Measurements from ENCODE around the gene CYP19A1. TPM values are rescaled to one million over a fixed set of nuclear protein-coding genes. Genes with fewer than 3 reads are reported as not detected.

Gene CYP19A1
- total RNA-seq, 1 experiment from 2014 or later, result not detected

DNA sequence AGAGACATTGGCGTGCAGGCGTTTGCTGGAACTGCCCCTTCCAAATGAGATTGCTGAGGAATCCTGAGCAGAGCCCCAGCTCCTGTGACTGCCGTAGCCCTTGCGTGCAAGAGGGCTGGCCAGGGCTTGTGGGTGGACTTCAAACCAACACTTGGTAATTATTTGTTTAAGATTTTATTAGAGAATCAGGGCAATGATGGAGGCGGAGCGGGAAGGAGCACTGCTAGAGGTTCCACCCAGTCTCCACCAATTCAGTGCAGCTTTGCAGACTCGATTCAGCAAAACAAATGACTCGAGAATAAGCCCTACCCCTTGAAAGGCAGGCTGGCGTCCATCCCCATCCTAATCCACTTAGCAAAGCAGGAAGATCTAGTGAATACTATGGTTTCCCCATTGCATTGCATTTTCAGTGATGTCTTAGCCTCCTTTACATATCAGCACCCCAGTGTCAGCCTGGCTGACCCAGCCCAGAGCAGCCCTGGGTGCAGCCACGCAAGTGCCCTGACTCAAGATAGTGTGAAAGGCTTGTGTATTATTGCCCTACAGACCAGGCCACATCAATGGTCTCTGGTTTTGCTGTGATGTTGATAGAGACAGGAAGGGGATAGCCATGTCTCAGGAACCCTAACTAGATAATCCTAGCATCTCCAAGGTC, 29.1 kb upstream of the CYP19A1 start:
- BruUV-seq (replicated peaks), result no TSS peak
- Histone ChIP-seq H4K20me1 (ENCODE audit: insufficient read depth) (no peaks in the 10 kb centered on the region), H3K4me1 (ENCODE audit: control insufficient read depth in 1 of 2, insufficient read depth in 2 of 2, low read length in 2 of 2) (no peaks in the 10 kb centered on the region), H3K9me2 (ENCODE audit: insufficient read depth) (no peaks in the 10 kb centered on the region), H3K27me3 (ENCODE audit: insufficient read depth, low read length) (no peaks in the 10 kb centered on the region), H3K79me2 (ENCODE audit: insufficient read depth, low read length) (no peaks in the 10 kb centered on the region), H3K27ac (ENCODE audit: low read depth, low read length) (no peak overlapping the region), H3K9me3 (ENCODE audit: control insufficient read depth in 1 of 2, insufficient read depth in 1 of 2, low read depth in 1 of 2, low read length in 2 of 2) (no peaks in the 10 kb centered on the region), H3K4me3 (replicated peaks in 1 of 2; ENCODE audit: low read depth in 1 of 2, low read length in 2 of 2) (no peak overlapping the region), H2AFZ (ENCODE audit: low read depth, low read length, poor library complexity, severe bottlenecking) (no peak overlapping the region), H3K9ac (ENCODE audit: low read length) (no peak overlapping the region), H3K4me2 (ENCODE audit: low read length) (no peak overlapping the region), H3K36me3 (ENCODE audit: control insufficient read depth in 1 of 2, insufficient read depth in 2 of 2, low read length in 2 of 2) (no peaks in the 10 kb centered on the region)
- ATAC-seq (no peak), DNase-seq (ENCODE audit: low read depth, low spot score) (no peak)
- ChIA-PET RAD21 (ENCODE audit: low non-redundant PET in 1 of 2, low total read pairs in 2 of 2, uncharacterized antibody in 2 of 2, unreplicated experiment in 2 of 2) (no interaction called here), CTCF (no interaction called here), POLR2A (no interaction called here)
- TF ChIP-seq POLR2AphosphoS5 (IDR thresholded peaks at IDR 0.05; ENCODE audit: low read depth, low read length), result no peak
- intact Hi-C loops (cut with micrococcal nuclease), result no loop called here

DNA sequence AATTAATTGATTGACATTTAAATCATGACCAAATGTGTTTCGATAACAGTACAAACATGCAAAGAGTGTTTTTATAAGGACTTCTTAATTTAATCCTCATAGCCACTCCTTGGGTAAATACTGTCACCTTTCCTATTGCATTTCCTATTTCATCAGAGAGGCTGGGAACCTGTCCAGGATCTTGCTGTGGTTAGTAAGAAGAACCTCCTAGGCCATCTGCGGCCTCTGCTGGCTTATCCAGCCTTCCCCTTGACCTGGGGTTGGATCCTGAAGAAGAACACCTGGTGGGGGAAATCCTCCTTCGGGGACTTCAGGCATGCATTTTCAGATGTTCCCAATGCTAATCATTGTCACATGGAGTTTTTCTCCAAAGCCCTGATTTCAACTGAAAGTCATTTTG, 28.5 kb upstream of the CYP19A1 start:
- H3K36me3 ChIP-seq (ENCODE audit: control insufficient read depth in 1 of 2, insufficient read depth in 2 of 2, low read length in 2 of 2), result no peaks in the 10 kb centered on the region
- no peak overlapping the region for H3K9ac ChIP-seq (ENCODE audit: low read length)
- no peak for DNase-seq (ENCODE audit: low read depth, low spot score)
- ChIA-PET POLR2A (no interaction called here), RAD21 (ENCODE audit: low non-redundant PET in 1 of 2, low total read pairs in 2 of 2, uncharacterized antibody in 2 of 2, unreplicated experiment in 2 of 2) (no interaction called here), CTCF (no interaction called here)
- BruUV-seq (replicated peaks), result no TSS peak
- H3K9me3 ChIP-seq (ENCODE audit: control insufficient read depth in 1 of 2, insufficient read depth in 1 of 2, low read depth in 1 of 2, low read length in 2 of 2), result no peaks in the 10 kb centered on the region
- no peak for ATAC-seq
- intact Hi-C loops (cut with micrococcal nuclease), result no loop called here
- H3K4me1 ChIP-seq (ENCODE audit: control insufficient read depth in 1 of 2, insufficient read depth in 2 of 2, low read length in 2 of 2), result no peaks in the 10 kb centered on the region
- no peak overlapping the region for H2AFZ ChIP-seq (ENCODE audit: low read depth, low read length, poor library complexity, severe bottlenecking)
- no peaks in the 10 kb centered on the region for H4K20me1 ChIP-seq (ENCODE audit: insufficient read depth)
- no peaks in the 10 kb centered on the region for H3K9me2 ChIP-seq (ENCODE audit: insufficient read depth)
- H3K4me3 ChIP-seq (replicated peaks in 1 of 2; ENCODE audit: low read depth in 1 of 2, low read length in 2 of 2), result no peak overlapping the region
- H3K79me2 ChIP-seq (ENCODE audit: insufficient read depth, low read length), result no peaks in the 10 kb centered on the region
- H3K27me3 ChIP-seq (ENCODE audit: insufficient read depth, low read length), result no peaks in the 10 kb centered on the region
- no peak overlapping the region for H3K4me2 ChIP-seq (ENCODE audit: low read length)
- no peak overlapping the region for H3K27ac ChIP-seq (ENCODE audit: low read depth, low read length)
- no peak for TF ChIP-seq RAD21 (IDR thresholded peaks at IDR 0.05; ENCODE audit: low read depth)
- TF ChIP-seq, protein P1, sequence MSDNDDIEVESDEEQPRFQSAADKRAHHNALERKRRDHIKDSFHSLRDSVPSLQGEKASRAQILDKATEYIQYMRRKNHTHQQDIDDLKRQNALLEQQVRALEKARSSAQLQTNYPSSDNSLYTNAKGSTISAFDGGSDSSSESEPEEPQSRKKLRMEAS (IDR thresholded peaks at IDR 0.05), result no peak
- TF ChIP-seq EZH2phosphoT487 (IDR thresholded peaks at IDR 0.05; ENCODE audit: borderline replicate concordance), result no peak
- TF ChIP-seq EGR1 (IDR thresholded peaks at IDR 0.05; ENCODE audit: low read depth), result no peak
- TF ChIP-seq ELF1 (IDR thresholded peaks at IDR 0.05; ENCODE audit: borderline replicate concordance, low read depth), result no peak
- TF ChIP-seq, protein P2, sequence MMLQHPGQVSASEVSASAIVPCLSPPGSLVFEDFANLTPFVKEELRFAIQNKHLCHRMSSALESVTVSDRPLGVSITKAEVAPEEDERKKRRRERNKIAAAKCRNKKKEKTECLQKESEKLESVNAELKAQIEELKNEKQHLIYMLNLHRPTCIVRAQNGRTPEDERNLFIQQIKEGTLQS (IDR thresholded peaks at IDR 0.05), result no peak
- TF ChIP-seq, protein P3, sequence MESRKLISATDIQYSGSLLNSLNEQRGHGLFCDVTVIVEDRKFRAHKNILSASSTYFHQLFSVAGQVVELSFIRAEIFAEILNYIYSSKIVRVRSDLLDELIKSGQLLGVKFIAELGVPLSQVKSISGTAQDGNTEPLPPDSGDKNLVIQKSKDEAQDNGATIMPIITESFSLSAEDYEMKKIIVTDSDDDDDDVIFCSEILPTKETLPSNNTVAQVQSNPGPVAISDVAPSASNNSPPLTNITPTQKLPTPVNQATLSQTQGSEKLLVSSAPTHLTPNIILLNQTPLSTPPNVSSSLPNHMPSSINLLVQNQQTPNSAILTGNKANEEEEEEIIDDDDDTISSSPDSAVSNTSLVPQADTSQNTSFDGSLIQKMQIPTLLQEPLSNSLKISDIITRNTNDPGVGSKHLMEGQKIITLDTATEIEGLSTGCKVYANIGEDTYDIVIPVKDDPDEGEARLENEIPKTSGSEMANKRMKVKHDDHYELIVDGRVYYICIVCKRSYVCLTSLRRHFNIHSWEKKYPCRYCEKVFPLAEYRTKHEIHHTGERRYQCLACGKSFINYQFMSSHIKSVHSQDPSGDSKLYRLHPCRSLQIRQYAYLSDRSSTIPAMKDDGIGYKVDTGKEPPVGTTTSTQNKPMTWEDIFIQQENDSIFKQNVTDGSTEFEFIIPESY (IDR thresholded peaks at IDR 0.05; ENCODE audit: extremely low read depth, insufficient replicate concordance, low read length), result no peak
- no peak for TF ChIP-seq CEBPB (IDR thresholded peaks at IDR 0.05; ENCODE audit: low read depth)
- TF ChIP-seq, protein P4, sequence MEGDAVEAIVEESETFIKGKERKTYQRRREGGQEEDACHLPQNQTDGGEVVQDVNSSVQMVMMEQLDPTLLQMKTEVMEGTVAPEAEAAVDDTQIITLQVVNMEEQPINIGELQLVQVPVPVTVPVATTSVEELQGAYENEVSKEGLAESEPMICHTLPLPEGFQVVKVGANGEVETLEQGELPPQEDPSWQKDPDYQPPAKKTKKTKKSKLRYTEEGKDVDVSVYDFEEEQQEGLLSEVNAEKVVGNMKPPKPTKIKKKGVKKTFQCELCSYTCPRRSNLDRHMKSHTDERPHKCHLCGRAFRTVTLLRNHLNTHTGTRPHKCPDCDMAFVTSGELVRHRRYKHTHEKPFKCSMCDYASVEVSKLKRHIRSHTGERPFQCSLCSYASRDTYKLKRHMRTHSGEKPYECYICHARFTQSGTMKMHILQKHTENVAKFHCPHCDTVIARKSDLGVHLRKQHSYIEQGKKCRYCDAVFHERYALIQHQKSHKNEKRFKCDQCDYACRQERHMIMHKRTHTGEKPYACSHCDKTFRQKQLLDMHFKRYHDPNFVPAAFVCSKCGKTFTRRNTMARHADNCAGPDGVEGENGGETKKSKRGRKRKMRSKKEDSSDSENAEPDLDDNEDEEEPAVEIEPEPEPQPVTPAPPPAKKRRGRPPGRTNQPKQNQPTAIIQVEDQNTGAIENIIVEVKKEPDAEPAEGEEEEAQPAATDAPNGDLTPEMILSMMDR (IDR thresholded peaks at IDR 0.05 in 2 of 3, conservative IDR thresholded peaks at IDR 0.05 in 1 of 3; ENCODE audit: borderline replicate concordance in 1 of 3, insufficient read depth in 1 of 3, low read depth in 2 of 3, low read length in 2 of 3), result no peak
- TF ChIP-seq POLR2AphosphoS5 (IDR thresholded peaks at IDR 0.05; ENCODE audit: low read depth, low read length), result no peak
- no peak for TF ChIP-seq EZH2 (IDR thresholded peaks at IDR 0.05)
- TF ChIP-seq YY1 (IDR thresholded peaks at IDR 0.05; ENCODE audit: extremely low read depth, insufficient replicate concordance, low read depth, low read length), result no peak
- TF ChIP-seq ZNF274 (IDR thresholded peaks at IDR 0.05; ENCODE audit: low read depth, low read length), result no peak
